Panc1 (cell line): ENCODE data around the gene PRPF19. TPM values are rescaled to one million over a fixed set of nuclear protein-coding genes. Genes with fewer than 3 reads are reported as not detected.

Experiments
- ATAC-seq: fragments of 200-7000 bp; cut with Tn5 transposase; 2 replicates; pipeline ENCODE4 v1.9.1; 2020; ENCODE audit warnings: mild to moderate bottlenecking, moderate library complexity
- BruUV-seq: library from RNA; stranded (reverse); fragments of 400-500 nt; replicated peaks from 2 replicates; lab custom pipeline; 2021; lab: Mats Ljungman, UMichigan
- CTCF ChIA-PET: fragments of 300-600 bp; sonication (Branson Sonifier 250); formaldehyde crosslinking; loops from one replicate; lab custom pipeline; 2022; ENCODE audit warnings: antibody characterized with exemption; lab: Charles Lee
- POLR2A ChIA-PET: fragments of 300-600 bp; sonication (Branson Sonifier 250); formaldehyde crosslinking; loops from one replicate; lab custom pipeline; 2022; ENCODE audit warnings: antibody characterized with exemption; lab: Charles Lee
- DNase-seq: peaks from one replicate; pipeline ENCODE4 v3.0.0-alpha.2; 2010; ENCODE audit warnings: low read depth, low spot score
- H3K27ac ChIP-seq: 2 replicates; pipeline ENCODE4 v1.5.1; 2011; ENCODE audit warnings: mild to moderate bottlenecking, low read length, inconsistent platforms
- H3K27me3 ChIP-seq: fragments of 200-500 bp; sonication (Bioruptor generic); 2 replicates; pipeline ENCODE4 v1.6.0; 2014; ENCODE audit warnings: low read length, inconsistent platforms; ENCODE audit not compliant: control insufficient read depth, insufficient read depth
- H3K36me3 ChIP-seq: fragments of 200-500 bp; sonication (Bioruptor generic); 2 replicates; pipeline ENCODE4 v1.5.1; 2014; ENCODE audit warnings: inconsistent platforms, mild to moderate bottlenecking, low read length, moderate library complexity; ENCODE audit not compliant: control insufficient read depth, insufficient read depth
- H3K4me1 ChIP-seq: 2 replicates; pipeline ENCODE4 v1.5.1; 2011; ENCODE audit warnings: inconsistent platforms, mild to moderate bottlenecking, low read length, moderate library complexity; ENCODE audit not compliant: control insufficient read depth, insufficient read depth
- H3K4me3 ChIP-seq, 2 experiments: 2 replicates each; pipeline ENCODE4 v1.5.1; 2011 to 2012; ENCODE audit warnings: low read depth in 2 of 2, low read length in 2 of 2, mild to moderate bottlenecking in 2 of 2, inconsistent platforms in 1 of 2, moderate library complexity in 1 of 2
- H3K9me3 ChIP-seq: fragments of 200-500 bp; sonication (Bioruptor generic); 2 replicates; pipeline ENCODE4 v1.5.1; 2014; ENCODE audit warnings: low read depth, mild to moderate bottlenecking, inconsistent platforms, low read length, moderate library complexity; ENCODE audit not compliant: control insufficient read depth, insufficient read depth
- CTCF ChIP-seq: fragments of 450-650 bp; IDR thresholded peaks from 2 replicates; pipeline ENCODE4 v1.5.1; 2017; ENCODE audit warnings: mild to moderate bottlenecking
- POLR2AphosphoS5 ChIP-seq: IDR thresholded peaks from 2 replicates; pipeline ENCODE4 v1.6.1; 2012; ENCODE audit warnings: mild to moderate bottlenecking, low read depth, low read length, moderate library complexity
- REST ChIP-seq, 2 experiments: IDR thresholded peaks; 2 replicates each; pipeline ENCODE4 v1.6.1; 2011 to 2012; ENCODE audit warnings: low read depth in 2 of 2, control low read depth in 1 of 2, low read length in 1 of 2, mild to moderate bottlenecking in 1 of 2, moderate library complexity in 1 of 2; ENCODE audit not compliant: insufficient read depth in 1 of 2
- SIN3A ChIP-seq: IDR thresholded peaks from 2 replicates; pipeline ENCODE4 v1.6.1; 2012; ENCODE audit warnings: low read depth, mild to moderate bottlenecking, low read length, moderate library complexity, borderline replicate concordance; ENCODE audit not compliant: insufficient read depth
- TCF7L2 ChIP-seq: IDR thresholded peaks from 2 replicates; pipeline ENCODE4 v1.6.1; 2011; ENCODE audit warnings: mild to moderate bottlenecking, low read depth, low read length, inconsistent platforms
- in situ Hi-C: cut with HindIII; loops from 2 replicates; pipeline ENCODE4 v1.10.0; 2016; ENCODE audit warnings: low sequenced_read_pairs, low pct_unique_long_range_greater_than_20kb
- intact Hi-C: fragments of 100-400 bp; cut with micrococcal nuclease; formaldehyde crosslinking; loops from one replicate; pipeline ENCODE4 v1.10.0; 2022; ENCODE audit not compliant: unreplicated experiment
- total RNA-seq: library from RNA; stranded (reverse); gene quantifications from one replicate; pipeline ENCODE4 v1.2.1, GENCODE V29; 2021; ENCODE audit not compliant: unreplicated experiment

Gene PRPF19
- total RNA-seq, 1 experiment from 2014 or later = 149 TPM

DNA sequence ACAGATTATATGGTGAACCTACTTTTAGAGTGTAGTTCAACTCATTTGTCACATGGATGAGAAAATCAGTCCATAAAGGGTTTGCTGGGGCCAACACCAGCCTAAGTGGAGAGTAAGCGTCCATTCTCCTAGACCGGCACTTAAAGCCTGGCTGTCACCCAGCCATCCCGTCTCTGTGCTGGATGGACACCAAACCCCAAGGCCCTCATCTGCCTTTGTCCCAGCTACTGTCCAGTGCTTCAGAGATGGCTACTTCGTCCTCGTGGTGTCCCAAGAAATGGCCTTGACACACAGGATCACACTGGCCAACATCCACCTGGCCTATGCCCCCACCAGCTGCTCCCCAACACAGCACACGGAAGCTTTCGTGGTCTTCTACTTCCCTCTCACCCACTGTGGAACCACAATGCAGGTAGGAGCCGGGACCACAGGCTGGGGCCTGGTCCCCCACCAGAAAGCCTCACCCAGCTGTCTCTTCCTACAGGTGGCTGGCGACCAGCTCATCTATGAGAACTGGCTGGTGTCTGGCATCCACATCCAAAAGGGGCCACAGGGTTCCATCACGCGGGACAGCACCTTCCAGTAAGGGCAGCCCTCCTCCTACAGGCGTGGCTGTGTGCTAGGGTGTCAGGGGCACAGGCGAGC is 35.5 kb downstream of the PRPF19 start:
- Histone ChIP-seq H3K9me3 (no peaks in the 10 kb centered on the region), H3K36me3 (no peaks in the 10 kb centered on the region), H3K27ac (no peak overlapping the region), H3K27me3 (no peaks in the 10 kb centered on the region), H3K4me3 (no peak overlapping the region), H3K4me1 (no peaks in the 10 kb centered on the region)
- BruUV-seq = no TSS peak
- TF ChIP-seq CTCF (no peak), TCF7L2 (no peak), POLR2AphosphoS5 (no peak), REST (IDR thresholded peaks at IDR 0.05; ENCODE audit: insufficient read depth in 1 of 2, low read depth in 2 of 2, low read length in 1 of 2) (no peak), SIN3A (no peak)
- in situ Hi-C loops (no loop called here), intact Hi-C loops (no loop called here)
- CTCF ChIA-PET = no interaction called here
- DNase-seq (no peak), ATAC-seq (no peak)
- POLR2A ChIA-PET = no interaction called here

- in situ Hi-C loops = no loop called here
- H3K27ac ChIP-seq = no peak overlapping the region
- TF ChIP-seq CTCF = no peak
- no peak for TF ChIP-seq REST (IDR thresholded peaks at IDR 0.05; ENCODE audit: insufficient read depth in 1 of 2, low read depth in 2 of 2, low read length in 1 of 2)
- no peak for TF ChIP-seq TCF7L2
- no peak for TF ChIP-seq SIN3A
- TF ChIP-seq POLR2AphosphoS5 = no peak
- CTCF ChIA-PET = no interaction called here
- POLR2A ChIA-PET = no interaction called here
- DNase-seq (no peak), ATAC-seq (no peak)
- H3K9me3 ChIP-seq = no peaks in the 10 kb centered on the region
- no peaks in the 10 kb centered on the region for H3K36me3 ChIP-seq
- no peak overlapping the region for H3K4me3 ChIP-seq
- intact Hi-C loops = no loop called here
- no peaks in the 10 kb centered on the region for H3K27me3 ChIP-seq
- no TSS peak for BruUV-seq
- H3K4me1 ChIP-seq = no peaks in the 10 kb centered on the region
Measured at GRCh38 chr11:60870276-60870675, 36.1 kb downstream of the PRPF19 start.
